Hepatocyte (in vitro differentiated cells): ENCODE measurements around the gene RABAC1. TPM values are rescaled to one million over a fixed set of nuclear protein-coding genes. Genes with fewer than 3 reads are reported as not detected.

Experiments
- DNase-seq: peaks from one replicate; pipeline ENCODE4 v3.0.0-alpha.2; 2016; ENCODE audit warnings: low spot score
- H2AFZ ChIP-seq: fragments of 200-600 bp; sonication (generic); 2 replicates; pipeline ENCODE4 v1.6.0; 2016; ENCODE audit warnings: antibody characterized with exemption, mild to moderate bottlenecking
- H3K27ac ChIP-seq: fragments of 200-600 bp; sonication (generic); 2 replicates; pipeline ENCODE4 v1.5.1; 2016; ENCODE audit warnings: mild to moderate bottlenecking
- H3K27me3 ChIP-seq: fragments of 200-600 bp; sonication (generic); 2 replicates; pipeline ENCODE4 v1.6.1; 2016
- H3K36me3 ChIP-seq: fragments of 200-600 bp; sonication (generic); replicated peaks from 2 replicates; pipeline ENCODE4 v1.5.1; 2016; ENCODE audit warnings: low read depth; ENCODE audit not compliant: insufficient read depth
- H3K4me1 ChIP-seq: fragments of 200-600 bp; sonication (generic); 2 replicates; pipeline ENCODE4 v1.5.1; 2016; ENCODE audit warnings: mild to moderate bottlenecking, moderate library complexity; ENCODE audit not compliant: insufficient read depth
- H3K4me2 ChIP-seq: fragments of 200-600 bp; sonication (generic); 2 replicates; pipeline ENCODE4 v1.6.0; 2016
- H3K4me3 ChIP-seq: fragments of 200-600 bp; sonication (generic); 2 replicates; pipeline ENCODE4 v1.5.1; 2016; ENCODE audit warnings: mild to moderate bottlenecking
- H3K79me2 ChIP-seq: fragments of 200-600 bp; sonication (generic); 2 replicates; pipeline ENCODE4 v1.6.0; 2017; ENCODE audit warnings: mild to moderate bottlenecking
- H3K9me2 ChIP-seq: fragments of 200-600 bp; sonication (generic); replicated peaks from 2 replicates; pipeline ENCODE4 v1.6.0; 2017; ENCODE audit warnings: mild to moderate bottlenecking; ENCODE audit not compliant: insufficient read depth
- H3K9me3 ChIP-seq: fragments of 200-600 bp; sonication (generic); 2 replicates; pipeline ENCODE4 v1.5.1; 2016; ENCODE audit warnings: low read depth, mild to moderate bottlenecking
- H4K20me1 ChIP-seq: fragments of 200-600 bp; sonication (generic); 2 replicates; pipeline ENCODE4 v1.6.0; 2016; ENCODE audit warnings: mild to moderate bottlenecking; ENCODE audit not compliant: insufficient read depth, poor library complexity, severe bottlenecking
- EZH2 ChIP-seq: fragments of 200-600 bp; sonication (generic); IDR thresholded peaks from 2 replicates; pipeline ENCODE4 v1.6.1; 2016; ENCODE audit warnings: antibody characterized with exemption, mild to moderate bottlenecking, borderline replicate concordance
- EZH2phosphoT487 ChIP-seq: fragments of 200-600 bp; sonication (generic); IDR thresholded peaks from one replicate; pipeline ENCODE4 v1.6.1; 2018; ENCODE audit warnings: antibody characterized with exemption, mild to moderate bottlenecking, low read depth, moderate library complexity; ENCODE audit not compliant: unreplicated experiment, severe bottlenecking
- WGBS: methylation state at CpG from one replicate; pipeline ENCODE4 v1.1.6; 2016; ENCODE audit warnings: low lambda C conversion rate; ENCODE audit errors: missing lambda C conversion rate; 5-methylcytosine and 5-hydroxymethylcytosine counted together
- polyA plus RNA-seq: library from polyadenylated mRNA; unstranded; fragments of >200 nt; fragmentation: Nextera tagmentation; extraction: Ambion mirVana; gene quantifications from 2 replicates; pipeline ENCODE4 v1.2.1, GENCODE V29; 2016
- total RNA-seq: library from RNA; depleted of rRNA; stranded (reverse); fragments of >200 nt; gene quantifications from 2 replicates; pipeline ENCODE4 v1.2.3, GENCODE V29; 2014
- TF ChIP-seq, protein P1 (sequence below): fragments of 200-600 bp; sonication (generic); IDR thresholded peaks from 2 replicates; pipeline ENCODE4 v1.5.1; 2016; ENCODE audit warnings: antibody characterized with exemption, mild to moderate bottlenecking; ENCODE audit not compliant: poor library complexity

RABAC1 gene
- total and polyA plus RNA-seq, 2 experiments from 2014 or later: 203 to 395 TPM

DNA sequence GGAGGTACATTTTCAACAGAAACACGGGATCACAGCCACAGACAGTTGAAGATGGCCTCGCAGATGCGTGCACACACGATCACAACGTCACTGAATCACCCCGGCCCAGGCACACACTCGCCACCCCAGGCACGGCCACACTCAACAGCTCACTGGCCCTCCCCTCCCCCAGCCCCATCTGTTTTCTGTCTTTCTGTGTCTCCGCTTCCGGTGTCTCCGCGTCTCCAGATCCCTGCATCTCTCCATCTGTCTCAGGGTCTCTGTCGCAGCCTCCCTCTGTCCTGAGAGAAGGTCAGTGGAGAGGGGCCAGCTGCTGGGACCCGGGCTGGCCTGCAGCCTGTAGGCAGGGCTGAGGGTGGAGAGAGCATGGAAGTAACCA, 38.7 kb upstream of the RABAC1 start:
- DNase-seq: no peak
- no peaks in the 10 kb centered on the region for H3K9me2 ChIP-seq
- no peaks in the 10 kb centered on the region for H3K79me2 ChIP-seq
- no peak overlapping the region for H3K4me3 ChIP-seq
- WGBS: 11% methylated on average over 13 of the region's 14 CpGs
- no peak overlapping the region for H3K4me2 ChIP-seq
- no peaks in the 10 kb centered on the region for H4K20me1 ChIP-seq
- no peaks in the 10 kb centered on the region for H3K9me3 ChIP-seq
- no peak for TF ChIP-seq EZH2
- TF ChIP-seq EZH2phosphoT487: no peak
- TF ChIP-seq, protein P1, sequence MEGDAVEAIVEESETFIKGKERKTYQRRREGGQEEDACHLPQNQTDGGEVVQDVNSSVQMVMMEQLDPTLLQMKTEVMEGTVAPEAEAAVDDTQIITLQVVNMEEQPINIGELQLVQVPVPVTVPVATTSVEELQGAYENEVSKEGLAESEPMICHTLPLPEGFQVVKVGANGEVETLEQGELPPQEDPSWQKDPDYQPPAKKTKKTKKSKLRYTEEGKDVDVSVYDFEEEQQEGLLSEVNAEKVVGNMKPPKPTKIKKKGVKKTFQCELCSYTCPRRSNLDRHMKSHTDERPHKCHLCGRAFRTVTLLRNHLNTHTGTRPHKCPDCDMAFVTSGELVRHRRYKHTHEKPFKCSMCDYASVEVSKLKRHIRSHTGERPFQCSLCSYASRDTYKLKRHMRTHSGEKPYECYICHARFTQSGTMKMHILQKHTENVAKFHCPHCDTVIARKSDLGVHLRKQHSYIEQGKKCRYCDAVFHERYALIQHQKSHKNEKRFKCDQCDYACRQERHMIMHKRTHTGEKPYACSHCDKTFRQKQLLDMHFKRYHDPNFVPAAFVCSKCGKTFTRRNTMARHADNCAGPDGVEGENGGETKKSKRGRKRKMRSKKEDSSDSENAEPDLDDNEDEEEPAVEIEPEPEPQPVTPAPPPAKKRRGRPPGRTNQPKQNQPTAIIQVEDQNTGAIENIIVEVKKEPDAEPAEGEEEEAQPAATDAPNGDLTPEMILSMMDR: no peak
- H3K27me3 ChIP-seq: peaks cover 88% of the 10 kb centered on the region
- H3K27ac ChIP-seq: no peak overlapping the region
- H3K4me1 ChIP-seq: no peaks in the 10 kb centered on the region
- no peaks in the 10 kb centered on the region for H3K36me3 ChIP-seq
- no peak overlapping the region for H2AFZ ChIP-seq

DNA sequence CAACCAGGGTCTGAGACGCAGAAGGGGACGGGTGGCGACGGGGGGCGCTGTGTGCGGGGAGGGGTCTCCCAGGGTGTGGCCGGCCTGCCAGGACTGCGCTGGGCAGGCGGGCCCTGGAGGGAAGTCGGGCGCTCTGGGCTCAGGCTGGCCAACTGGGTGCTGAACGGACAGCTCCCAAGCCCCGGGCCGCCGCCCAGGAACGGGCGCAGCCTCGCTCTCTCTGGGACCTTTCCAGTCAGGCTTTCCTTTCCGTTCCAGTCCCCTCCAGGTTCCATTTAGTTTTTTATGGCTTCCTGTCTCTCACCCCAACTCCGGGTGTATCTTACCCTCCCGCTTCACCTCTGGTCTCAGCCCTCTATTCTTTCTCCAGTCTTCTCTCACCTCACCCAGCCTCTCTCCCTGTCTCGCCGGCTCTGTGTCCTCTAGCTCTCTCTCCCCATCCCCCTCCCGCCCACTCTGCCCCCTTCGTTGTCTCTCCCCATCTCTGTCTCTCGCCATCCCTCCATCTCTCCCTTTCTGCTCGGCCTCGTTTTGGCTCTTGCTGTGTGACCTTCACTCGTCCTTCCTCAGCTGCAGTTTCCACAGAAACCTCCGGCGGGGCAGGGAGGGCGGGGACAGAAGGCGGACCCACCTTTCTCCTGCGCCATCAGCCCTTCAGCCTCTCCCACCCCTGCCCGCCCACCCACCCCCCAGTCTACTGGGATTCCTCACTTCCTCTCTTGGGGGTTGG, 38.2 kb upstream of the RABAC1 start:
- H2AFZ ChIP-seq: no peak overlapping the region
- peaks cover 88% of the 10 kb centered on the region for H3K27me3 ChIP-seq
- H3K79me2 ChIP-seq: no peaks in the 10 kb centered on the region
- no peak overlapping the region for H3K4me2 ChIP-seq
- no peaks in the 10 kb centered on the region for H3K9me3 ChIP-seq
- H3K4me1 ChIP-seq: no peaks in the 10 kb centered on the region
- under 1% methylated on average over 18 of the region's 35 CpGs for WGBS
- H3K27ac ChIP-seq: no peak overlapping the region
- TF ChIP-seq EZH2: peak; percentile 17
- no peak for TF ChIP-seq EZH2phosphoT487
- TF ChIP-seq, protein P1: no peak
- H3K36me3 ChIP-seq: no peaks in the 10 kb centered on the region
- no peaks in the 10 kb centered on the region for H4K20me1 ChIP-seq
- no peak overlapping the region for H3K4me3 ChIP-seq
- H3K9me2 ChIP-seq: no peaks in the 10 kb centered on the region
- peak; percentile 82 for DNase-seq

DNA sequence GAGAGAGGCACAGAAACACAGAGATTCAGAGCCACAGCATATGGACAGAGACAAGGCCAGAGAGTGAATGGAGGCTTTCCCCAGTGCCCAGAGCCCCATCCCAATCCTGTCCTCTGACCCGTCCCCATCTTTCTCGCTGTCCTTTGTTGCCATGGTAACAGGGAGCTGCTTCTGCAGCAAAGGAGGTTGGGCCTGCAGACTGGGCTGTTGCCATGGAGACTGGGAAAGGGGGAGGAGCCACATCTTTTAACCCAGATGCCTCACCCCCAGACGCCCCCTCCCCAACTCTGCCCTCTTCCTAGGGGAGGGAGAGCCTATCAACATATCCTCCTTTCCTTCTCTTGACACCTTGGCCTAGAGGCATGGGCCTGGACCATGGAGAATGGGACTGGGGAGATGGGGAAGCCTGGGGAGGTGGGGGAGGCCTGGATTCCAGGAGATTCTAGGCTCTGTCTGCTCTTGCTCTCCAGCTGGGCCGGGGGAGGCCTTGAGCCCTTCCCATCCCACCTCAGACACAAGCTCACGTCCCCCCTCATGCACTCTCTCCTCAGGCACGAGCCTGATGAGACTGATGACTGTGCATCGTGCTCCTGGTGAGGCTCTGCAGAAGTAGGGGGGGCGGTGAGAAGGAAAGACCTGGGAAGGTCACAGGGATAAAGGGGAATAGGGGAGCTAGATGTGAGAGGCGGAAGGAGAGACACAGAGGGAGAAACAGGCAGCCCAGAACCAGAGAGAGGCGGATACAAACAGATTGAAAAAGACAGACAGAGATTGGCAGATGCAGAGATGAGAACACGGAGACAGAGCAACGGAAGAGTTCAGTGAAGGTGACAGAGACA, 37.1 kb upstream of the RABAC1 start:
- H3K9me3 ChIP-seq: no peaks in the 10 kb centered on the region
- 49% methylated on average over 12 of the region's 12 CpGs for WGBS
- no peak overlapping the region for H3K4me2 ChIP-seq
- H3K79me2 ChIP-seq: no peaks in the 10 kb centered on the region
- H3K27me3 ChIP-seq: peaks cover 81% of the 10 kb centered on the region
- H3K4me3 ChIP-seq: no peak overlapping the region
- H3K27ac ChIP-seq: no peak overlapping the region
- H2AFZ ChIP-seq: no peak overlapping the region
- H4K20me1 ChIP-seq: no peaks in the 10 kb centered on the region
- no peak for TF ChIP-seq EZH2
- TF ChIP-seq, protein P1: no peak
- no peak for TF ChIP-seq EZH2phosphoT487
- H3K4me1 ChIP-seq: no peaks in the 10 kb centered on the region
- no peaks in the 10 kb centered on the region for H3K9me2 ChIP-seq
- no peak for DNase-seq
- H3K36me3 ChIP-seq: no peaks in the 10 kb centered on the region
